IMR-90 (cell line): ENCODE measurements around the gene TMEM121B.

Source experiments
- CEBPB ChIP-seq: IDR thresholded peaks from 2 replicates; pipeline ENCODE4 v1.6.1; 2012; ENCODE audit warnings: low read depth, low read length, improper control_type of control experiment
- CHD1 ChIP-seq: IDR thresholded peaks from 2 replicates; pipeline ENCODE4 v1.6.1; 2012; ENCODE audit warnings: low read depth, low read length, improper control_type of control experiment
- MAFK ChIP-seq: IDR thresholded peaks from 2 replicates; pipeline ENCODE4 v1.6.1; 2012; ENCODE audit warnings: low read depth, low read length, improper control_type of control experiment
- MXI1 ChIP-seq: IDR thresholded peaks from 2 replicates; pipeline ENCODE4 v1.6.1; 2012; ENCODE audit warnings: low read depth, mild to moderate bottlenecking, low read length, moderate library complexity, borderline replicate concordance
- POLR2A ChIP-seq: IDR thresholded peaks from 2 replicates; pipeline ENCODE4 v1.6.1; 2012; ENCODE audit warnings: mild to moderate bottlenecking, low read depth, low read length
- RAD21 ChIP-seq: IDR thresholded peaks from 2 replicates; pipeline ENCODE4 v1.6.1; 2012; ENCODE audit warnings: low read length, improper control_type of control experiment
- RCOR1 ChIP-seq: IDR thresholded peaks from 2 replicates; pipeline ENCODE4 v1.6.1; 2012; ENCODE audit warnings: mild to moderate bottlenecking, low read length, improper control_type of control experiment; ENCODE audit not compliant: insufficient replicate concordance
- RFX5 ChIP-seq: IDR thresholded peaks from 2 replicates; pipeline ENCODE4 v1.8.0; 2012; ENCODE audit warnings: low read depth, mild to moderate bottlenecking, low read length, moderate library complexity
- SMC3 ChIP-seq: fragments of 150-350 bp; IDR thresholded peaks from 2 replicates; pipeline ENCODE4 v1.6.1; 2016; ENCODE audit warnings: low read depth, mild to moderate bottlenecking, antibody characterized with exemption, low read length, moderate library complexity
- TF ChIP-seq, protein P1 (sequence below): conservative IDR thresholded peaks from 2 replicates; pipeline ENCODE4 v1.5.1; 2012; ENCODE audit warnings: mild to moderate bottlenecking, low read depth, low read length, improper control_type of control experiment

DNA sequence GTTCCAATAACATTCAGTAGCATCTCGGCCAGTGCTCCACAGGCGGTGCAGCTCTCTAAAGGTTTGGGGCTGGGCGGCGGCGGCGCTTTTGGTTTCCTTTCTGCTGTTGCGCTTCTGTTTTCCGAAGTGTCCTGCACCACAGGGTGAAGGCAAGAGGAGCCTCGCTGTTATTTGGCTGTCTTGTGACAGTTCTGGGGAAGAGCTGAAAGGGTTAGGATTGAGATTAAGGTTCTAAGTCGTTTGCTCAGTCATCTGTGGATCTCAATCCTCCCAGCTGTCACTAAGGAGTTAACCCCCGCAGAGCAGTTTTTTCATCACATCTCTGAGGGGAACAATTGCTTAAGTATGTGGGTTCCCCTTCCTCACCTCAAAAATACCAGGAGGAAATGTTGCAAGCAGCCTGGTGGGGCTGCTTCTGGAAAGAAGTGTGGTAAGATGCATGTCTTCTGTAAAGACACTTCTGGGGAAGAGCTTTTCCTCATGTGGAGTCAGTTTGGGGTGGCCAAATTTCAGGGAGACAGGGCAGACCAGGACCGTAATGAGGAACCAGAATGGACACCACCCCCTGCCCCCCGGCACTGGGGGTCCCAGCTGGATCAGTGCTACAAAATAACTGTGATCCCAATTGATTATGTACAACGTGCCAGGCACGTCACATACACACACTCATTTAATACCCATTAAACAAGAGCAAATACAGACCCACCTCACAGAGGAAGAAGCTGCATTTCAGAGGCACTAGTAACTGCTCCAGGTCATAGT, 14.2 kb downstream of the TMEM121B start:
- TF ChIP-seq, protein P1, sequence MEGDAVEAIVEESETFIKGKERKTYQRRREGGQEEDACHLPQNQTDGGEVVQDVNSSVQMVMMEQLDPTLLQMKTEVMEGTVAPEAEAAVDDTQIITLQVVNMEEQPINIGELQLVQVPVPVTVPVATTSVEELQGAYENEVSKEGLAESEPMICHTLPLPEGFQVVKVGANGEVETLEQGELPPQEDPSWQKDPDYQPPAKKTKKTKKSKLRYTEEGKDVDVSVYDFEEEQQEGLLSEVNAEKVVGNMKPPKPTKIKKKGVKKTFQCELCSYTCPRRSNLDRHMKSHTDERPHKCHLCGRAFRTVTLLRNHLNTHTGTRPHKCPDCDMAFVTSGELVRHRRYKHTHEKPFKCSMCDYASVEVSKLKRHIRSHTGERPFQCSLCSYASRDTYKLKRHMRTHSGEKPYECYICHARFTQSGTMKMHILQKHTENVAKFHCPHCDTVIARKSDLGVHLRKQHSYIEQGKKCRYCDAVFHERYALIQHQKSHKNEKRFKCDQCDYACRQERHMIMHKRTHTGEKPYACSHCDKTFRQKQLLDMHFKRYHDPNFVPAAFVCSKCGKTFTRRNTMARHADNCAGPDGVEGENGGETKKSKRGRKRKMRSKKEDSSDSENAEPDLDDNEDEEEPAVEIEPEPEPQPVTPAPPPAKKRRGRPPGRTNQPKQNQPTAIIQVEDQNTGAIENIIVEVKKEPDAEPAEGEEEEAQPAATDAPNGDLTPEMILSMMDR, result no peak
- TF ChIP-seq RCOR1, result no peak
- no peak for TF ChIP-seq MXI1
- TF ChIP-seq RAD21, result no peak
- TF ChIP-seq CEBPB, result no peak
- no peak for TF ChIP-seq POLR2A
- no peak for TF ChIP-seq CHD1
- no peak for TF ChIP-seq RFX5
- no peak for TF ChIP-seq MAFK
- no peak for TF ChIP-seq SMC3
